ENCODE results near the gene USP5. TPM values are rescaled to one million over a fixed set of nuclear protein-coding genes. Genes with fewer than 3 reads are reported as not detected.
"Not testable (repeated sequence)": the region's sequence is repeated elsewhere in the genome, so short reads cannot be mapped to it uniquely, and the experiment has no call there.

USP5 gene
- total RNA-seq, 4 donors from 2014 or later = 50.6 to 60.0 (median 54.0) TPM

- no peak for DNase-seq
- Histone ChIP-seq H3K27ac (no peak overlapping the region), H3K36me3 (peaks cover 41 to 83% (median 63%) of the 10 kb centered on the region in 3 donors), H3K9me3 (no peaks in the 10 kb centered on the region), H3K4me3 (no peak overlapping the region), H3K27me3 (no peaks in the 10 kb centered on the region), H3K4me1 (peaks cover 6 to 12% (median 6%) of the 10 kb centered on the region in 3 donors)
- intact Hi-C loops (cut with DNase I) = no loop called here
- 91% methylated on average over 6 to 9 of the region's 11 CpGs for WGBS, 2 donors
- TF ChIP-seq POLR2A (IDR thresholded peaks at IDR 0.05) = no peak
- TF ChIP-seq, protein P1, sequence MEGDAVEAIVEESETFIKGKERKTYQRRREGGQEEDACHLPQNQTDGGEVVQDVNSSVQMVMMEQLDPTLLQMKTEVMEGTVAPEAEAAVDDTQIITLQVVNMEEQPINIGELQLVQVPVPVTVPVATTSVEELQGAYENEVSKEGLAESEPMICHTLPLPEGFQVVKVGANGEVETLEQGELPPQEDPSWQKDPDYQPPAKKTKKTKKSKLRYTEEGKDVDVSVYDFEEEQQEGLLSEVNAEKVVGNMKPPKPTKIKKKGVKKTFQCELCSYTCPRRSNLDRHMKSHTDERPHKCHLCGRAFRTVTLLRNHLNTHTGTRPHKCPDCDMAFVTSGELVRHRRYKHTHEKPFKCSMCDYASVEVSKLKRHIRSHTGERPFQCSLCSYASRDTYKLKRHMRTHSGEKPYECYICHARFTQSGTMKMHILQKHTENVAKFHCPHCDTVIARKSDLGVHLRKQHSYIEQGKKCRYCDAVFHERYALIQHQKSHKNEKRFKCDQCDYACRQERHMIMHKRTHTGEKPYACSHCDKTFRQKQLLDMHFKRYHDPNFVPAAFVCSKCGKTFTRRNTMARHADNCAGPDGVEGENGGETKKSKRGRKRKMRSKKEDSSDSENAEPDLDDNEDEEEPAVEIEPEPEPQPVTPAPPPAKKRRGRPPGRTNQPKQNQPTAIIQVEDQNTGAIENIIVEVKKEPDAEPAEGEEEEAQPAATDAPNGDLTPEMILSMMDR (IDR thresholded peaks at IDR 0.05) = no peak
These were observed 11.1 kb downstream of the USP5 start for GRCh38 chr12:6863033-6863432.

- TF ChIP-seq POLR2A (IDR thresholded peaks at IDR 0.05) = no peak
- TF ChIP-seq, protein P1 (IDR thresholded peaks at IDR 0.05) = no peak
- Histone ChIP-seq H3K27ac (no peak overlapping the region), H3K27me3 (no peaks in the 10 kb centered on the region), H3K4me1 (peaks cover 12 to 19% (median 13%) of the 10 kb centered on the region in 3 donors), H3K4me3 (no peak overlapping the region), H3K9me3 (no peaks in the 10 kb centered on the region), H3K36me3 (peaks cover 34 to 78% (median 56%) of the 10 kb centered on the region in 3 donors)
- WGBS, 2 donors = 88 to 93% methylated on average over 4 to 9 of the region's 16 CpGs
- intact Hi-C loops (cut with DNase I) = no loop called here
- DNase-seq = no peak
These were observed 11.8 kb downstream of the USP5 start for GRCh38 chr12:6863586-6864321.

- Histone ChIP-seq H3K36me3 (peaks cover 28 to 78% (median 47%) of the 10 kb centered on the region in 3 donors), H3K4me1 (peaks cover 18 to 34% (median 25%) of the 10 kb centered on the region in 3 donors)
- intact Hi-C loops (cut with DNase I); DNase-seq; H3K27me3 ChIP-seq; H3K9me3 ChIP-seq; H3K4me3 ChIP-seq; H3K27ac ChIP-seq: not testable (repeated sequence)
- WGBS, 2 donors = 84 to 100% methylated on average over 5 of the region's 5 CpGs
These were observed 13.4 kb downstream of the USP5 start for GRCh38 chr12:6865307-6865706.

- Histone ChIP-seq H3K4me3 (peak overlapping the region in 3 of 4 donors; percentile 90 to 100 (median 94)), H3K9me3 (no peaks in the 10 kb centered on the region), H3K27me3 (no peaks in the 10 kb centered on the region), H3K27ac (peak overlapping the region; percentile 94 to 100 (median 98)), H3K36me3 (peaks cover 19 to 78% (median 36%) of the 10 kb centered on the region in 3 donors), H3K4me1 (peaks cover 26 to 45% (median 26%) of the 10 kb centered on the region in 3 donors)
- 61 to 78% methylated on average over 16 to 17 of the region's 19 CpGs for WGBS, 2 donors
- intact Hi-C loops (cut with DNase I) = no loop called here
- no peak for TF ChIP-seq POLR2A (IDR thresholded peaks at IDR 0.05)
- TF ChIP-seq, protein P1 (IDR thresholded peaks at IDR 0.05) = no peak
- no peak for DNase-seq
These were observed 14.4 kb downstream of the USP5 start for GRCh38 chr12:6866163-6866919.

GRCh38 chr12:6866920-6867412 lies 15.0 kb downstream of the USP5 start:
- TF ChIP-seq, protein P1 (IDR thresholded peaks at IDR 0.05) = no peak
- no peak for TF ChIP-seq POLR2A (IDR thresholded peaks at IDR 0.05)
- intact Hi-C loops (cut with DNase I) = no loop called here

More at GRCh38 chr12:6866920-6867412, 15.0 kb downstream of the USP5 start:
- DNase-seq = peak; percentile 35
- Histone ChIP-seq H3K9me3 (no peaks in the 10 kb centered on the region), H3K36me3 (peaks cover 18 to 75% (median 30%) of the 10 kb centered on the region in 3 donors), H3K27ac (peak overlapping the region; percentile 94 to 100 (median 98)), H3K27me3 (no peaks in the 10 kb centered on the region), H3K4me1 (peaks cover 32 to 51% (median 33%) of the 10 kb centered on the region in 3 donors), H3K4me3 (peak overlapping the region; percentile 90 to 100 (median 96))
- 3% methylated on average over 5 of the region's 33 CpGs; no CpG with 5 or more reads in 1 of the 2 donors for WGBS, 2 donors

Measured in esophagus squamous epithelium (tissue), 5 donors.